GM21447 (cell line): ENCODE data around the gene DNAJB9.

Experiments
- ATAC-seq: cut with Tn5 transposase; IDR thresholded peaks from one replicate; pipeline ENCODE4 v1.9.1; 2021; ENCODE audit not compliant: unreplicated experiment

Gene DNAJB9

GRCh38 chr7:108604307-108605077 lies 34.8 kb downstream of the DNAJB9 start:
- no peak for ATAC-seq

- no peak for ATAC-seq
Measured at GRCh38 chr7:108605559-108606201, 36.0 kb downstream of the DNAJB9 start.

GRCh38 chr7:108609643-108610042 lies 40.0 kb downstream of the DNAJB9 start:
- no peak for ATAC-seq

- no peak for ATAC-seq
Measured at GRCh38 chr7:108611268-108611667, 41.6 kb downstream of the DNAJB9 start.

GRCh38 chr7:108613147-108613948 lies 43.7 kb downstream of the DNAJB9 start:
- no peak for ATAC-seq

GRCh38 chr7:108613949-108614381 lies 44.3 kb downstream of the DNAJB9 start:
- no peak for ATAC-seq

GRCh38 chr7:108614896-108615295 lies 45.2 kb downstream of the DNAJB9 start:
- no peak for ATAC-seq

- no peak for ATAC-seq
Measured at GRCh38 chr7:108618056-108618455, 48.4 kb downstream of the DNAJB9 start.

- no peak for ATAC-seq
Measured at GRCh38 chr7:108623220-108623619, 53.5 kb downstream of the DNAJB9 start.
